GM08714 (cell line): Measurements from ENCODE around the gene FOCAD.
"Not testable (repeated sequence)": the region's sequence is repeated elsewhere in the genome, so short reads cannot be mapped to it uniquely, and the experiment has no call there.

Source experiments
- H3K4me3 ChIP-seq: fragments of 200-500 bp; sonication (Bioruptor generic); 2 replicates; pipeline ENCODE4 v1.5.1; 2014; ENCODE audit warnings: mild to moderate bottlenecking, low read length, inconsistent platforms
- ZNF274 ChIP-seq: IDR thresholded peaks from 2 replicates; pipeline ENCODE4 v1.6.1; 2012; ENCODE audit warnings: mild to moderate bottlenecking, low read depth, low read length

FOCAD gene

DNA sequence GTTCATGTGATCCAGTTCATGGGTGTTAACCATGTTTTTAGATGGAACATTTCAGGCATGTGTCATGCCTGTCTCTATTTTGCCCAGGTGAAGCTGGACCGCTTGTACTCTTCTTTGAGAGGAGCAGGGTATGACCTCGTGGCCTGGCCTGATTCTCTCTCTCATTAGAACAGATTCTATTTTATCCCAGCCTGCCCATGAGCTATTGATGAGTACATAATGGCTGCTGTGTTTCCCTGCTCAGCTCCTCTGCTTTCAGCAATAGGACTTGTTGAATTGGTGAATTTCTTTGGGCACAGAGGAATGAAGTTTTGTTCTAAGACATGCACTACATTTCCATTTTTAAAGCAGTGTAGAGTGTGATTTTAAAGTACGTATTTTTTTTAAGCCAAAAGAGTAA lies 261.2 kb downstream of the FOCAD start:
- no peak overlapping the region for H3K4me3 ChIP-seq
- no peak for TF ChIP-seq ZNF274

DNA sequence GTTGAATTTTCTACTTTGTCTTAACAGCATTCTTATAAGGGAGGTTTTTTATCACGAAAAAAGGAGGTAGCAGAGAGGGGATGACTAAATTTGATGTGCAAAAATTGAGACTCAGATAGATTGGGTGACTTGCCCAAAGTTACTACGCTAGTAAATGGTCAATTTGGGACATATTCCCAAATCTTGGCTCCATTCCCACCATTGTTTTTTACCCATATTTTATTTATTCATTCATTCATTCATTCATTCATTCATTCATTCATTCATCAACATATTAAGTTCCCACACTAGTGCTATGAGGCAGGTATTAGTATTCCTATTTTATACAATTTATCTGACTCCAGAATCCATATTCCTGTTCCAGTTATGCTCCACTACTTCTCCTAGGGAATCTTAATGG lies 261.8 kb downstream of the FOCAD start:
- no peak for TF ChIP-seq ZNF274
- H3K4me3 ChIP-seq: no peak overlapping the region

DNA sequence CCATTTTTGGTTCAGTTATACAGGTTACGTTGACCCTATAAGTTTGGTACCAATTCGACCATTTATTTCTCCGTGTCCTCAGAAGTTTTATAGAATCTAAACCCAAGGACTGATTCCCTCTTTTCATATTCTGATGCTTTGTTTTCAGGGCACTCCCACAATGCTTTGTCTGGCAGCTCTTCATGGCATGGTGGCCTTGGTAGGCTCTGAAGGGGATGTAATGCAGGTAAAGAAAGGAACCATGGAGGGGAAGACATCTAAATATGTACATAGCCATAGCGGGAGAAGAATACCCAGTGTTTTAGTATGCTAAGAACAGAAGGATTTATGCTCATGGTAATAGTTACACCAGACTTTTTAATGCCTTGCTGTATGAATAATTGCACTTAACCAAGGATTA lies 264.6 kb downstream of the FOCAD start:
- H3K4me3 ChIP-seq: no peak overlapping the region
- no peak for TF ChIP-seq ZNF274

DNA sequence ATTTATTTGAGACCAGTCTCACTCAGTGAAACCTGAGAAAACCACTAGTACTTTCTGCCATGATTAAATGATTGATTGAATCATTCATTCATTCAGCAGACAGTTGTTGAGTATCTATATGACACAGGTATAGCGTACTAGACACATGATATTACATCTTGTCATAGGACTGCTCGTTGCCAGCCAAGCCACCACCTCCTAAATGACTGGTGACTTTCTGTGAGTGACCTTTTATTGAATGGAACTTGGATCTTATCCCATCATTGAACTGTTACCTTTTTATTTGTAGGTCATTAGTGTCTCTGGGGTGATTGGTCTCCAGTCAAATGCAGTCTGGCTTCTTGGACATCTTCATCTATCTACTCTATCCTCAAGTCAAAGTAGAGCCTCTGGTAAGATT lies 266.6 kb downstream of the FOCAD start:
- H3K4me3 ChIP-seq: no peak overlapping the region

DNA sequence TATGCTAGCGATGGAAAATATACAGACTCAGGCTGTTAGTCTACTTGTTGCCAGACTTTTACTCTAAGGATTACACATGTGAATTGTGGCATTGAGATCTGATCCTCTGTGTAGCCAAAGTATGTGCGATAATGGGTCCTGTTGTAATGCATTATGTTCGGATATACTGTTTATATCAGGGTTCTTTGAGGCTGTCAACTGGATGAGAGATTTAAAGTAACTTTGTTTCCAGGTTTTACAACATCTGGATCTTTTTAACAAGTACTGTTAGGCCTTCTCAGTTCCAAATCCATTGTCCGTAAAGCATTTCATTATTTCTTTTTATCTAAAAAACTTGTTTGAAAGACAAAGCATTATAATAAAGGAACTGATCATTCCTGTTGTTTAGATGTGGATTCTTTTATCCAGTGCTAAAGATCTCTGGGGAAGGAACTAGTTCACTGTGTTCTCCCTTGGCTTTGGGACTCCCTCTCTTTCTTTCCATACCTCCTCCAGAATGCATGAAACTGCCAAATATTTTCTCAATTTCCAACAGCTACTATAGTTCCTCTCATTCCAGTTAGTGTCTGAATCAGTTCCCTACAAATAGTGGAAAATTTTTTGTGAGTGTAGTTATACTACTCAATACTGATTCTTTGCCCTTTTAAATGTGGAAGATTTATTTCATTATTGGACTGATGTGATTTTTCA lies 278.6 kb downstream of the FOCAD start:
- no peak for TF ChIP-seq ZNF274
- H3K4me3 ChIP-seq: no peak overlapping the region

More for the DNA sequence above, 266.6 kb downstream of the FOCAD start:
- TF ChIP-seq ZNF274: no peak

DNA sequence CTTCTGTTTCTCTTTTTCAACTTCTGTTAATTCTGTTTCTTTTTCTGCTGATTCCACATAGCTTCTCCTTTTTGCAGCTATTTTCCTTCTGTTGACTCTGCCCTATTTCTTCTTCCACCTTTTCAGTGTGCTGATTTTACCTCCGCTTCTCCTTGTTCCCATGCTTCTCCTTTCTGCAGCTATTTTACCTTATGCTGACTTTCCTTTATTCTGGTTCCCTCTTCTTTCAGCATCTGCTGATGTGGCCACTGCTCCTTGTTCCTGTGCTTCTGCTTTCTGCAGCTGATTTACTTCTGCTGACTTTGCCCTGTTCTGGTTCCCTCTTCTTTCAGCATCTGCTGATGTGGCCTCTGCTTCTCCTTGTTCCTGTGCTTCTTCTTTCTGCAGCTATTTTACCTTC lies 288.6 kb downstream of the FOCAD start:
- no peak overlapping the region for H3K4me3 ChIP-seq
- no peak for TF ChIP-seq ZNF274

DNA sequence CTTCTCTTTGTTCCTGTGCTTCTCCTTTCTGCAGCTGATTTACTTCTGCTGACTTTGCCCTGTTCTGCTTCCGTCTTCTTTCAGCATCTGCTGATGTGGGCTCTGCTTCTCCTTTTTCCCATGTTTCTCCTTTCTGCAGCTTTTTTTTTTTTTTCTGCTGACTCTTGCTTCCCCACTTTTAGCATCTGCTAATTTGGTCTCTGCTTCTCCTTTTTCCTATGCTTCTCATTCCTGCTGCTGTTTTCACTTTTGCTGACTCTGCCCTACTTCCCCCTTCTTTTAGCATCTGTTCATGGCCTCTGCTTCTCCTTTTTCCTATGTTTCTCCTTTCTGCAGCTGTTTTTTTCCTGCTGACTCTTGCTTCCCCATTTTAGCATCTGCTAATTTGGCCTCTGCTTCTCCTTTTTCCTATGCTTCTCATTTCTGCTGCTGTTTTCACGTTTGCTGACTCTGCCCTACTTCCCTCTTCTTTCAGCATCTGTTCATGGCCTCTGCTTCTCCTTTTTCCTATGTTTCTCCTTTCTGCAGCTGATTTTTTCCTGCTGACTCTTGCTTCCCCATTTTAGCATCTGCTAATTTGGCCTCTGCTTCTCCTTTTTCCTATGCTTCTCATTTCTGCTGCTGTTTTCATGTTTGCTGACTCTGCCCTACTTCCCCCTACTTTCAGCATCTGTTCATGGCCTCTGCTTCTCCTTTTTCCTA lies 289.3 kb downstream of the FOCAD start:
- not testable (repeated sequence) for H3K4me3 ChIP-seq

DNA sequence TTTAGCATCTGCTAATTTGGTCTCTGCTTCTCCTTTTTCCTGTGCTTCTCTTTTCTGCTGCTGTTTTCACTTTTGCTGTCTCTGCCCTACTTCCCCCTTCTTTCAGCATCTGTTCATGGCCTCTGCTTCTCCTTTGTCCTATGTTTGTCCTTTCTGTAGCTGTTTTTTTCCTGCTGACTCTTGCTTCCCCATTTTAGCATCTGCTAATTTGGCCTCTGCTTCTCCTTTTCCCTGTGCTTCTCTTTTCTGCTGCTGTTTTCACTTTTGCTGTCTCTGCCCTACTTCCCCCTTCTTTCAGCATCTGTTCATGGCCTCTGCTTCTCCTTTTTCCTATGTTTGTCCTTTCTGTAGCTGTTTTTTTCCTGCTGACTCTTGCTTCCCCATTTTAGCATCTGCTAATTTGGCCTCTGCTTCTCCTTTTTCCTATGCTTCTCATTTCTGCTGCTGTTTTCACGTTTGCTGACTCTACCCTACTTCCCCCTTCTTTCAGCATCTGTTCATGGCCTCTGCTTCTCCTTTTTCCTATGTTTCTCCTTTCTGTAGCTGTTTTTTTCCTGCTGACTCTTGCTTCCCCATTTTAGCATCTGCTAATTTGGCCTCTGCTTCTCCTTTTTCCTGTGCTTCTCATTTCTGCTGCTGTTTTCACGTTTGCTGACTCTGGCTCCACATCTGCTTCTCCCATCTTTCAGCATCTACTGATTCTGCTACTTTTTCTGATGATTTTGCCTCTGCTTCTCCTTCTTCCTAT lies 290.3 kb downstream of the FOCAD start:
- not testable (repeated sequence) for H3K4me3 ChIP-seq

DNA sequence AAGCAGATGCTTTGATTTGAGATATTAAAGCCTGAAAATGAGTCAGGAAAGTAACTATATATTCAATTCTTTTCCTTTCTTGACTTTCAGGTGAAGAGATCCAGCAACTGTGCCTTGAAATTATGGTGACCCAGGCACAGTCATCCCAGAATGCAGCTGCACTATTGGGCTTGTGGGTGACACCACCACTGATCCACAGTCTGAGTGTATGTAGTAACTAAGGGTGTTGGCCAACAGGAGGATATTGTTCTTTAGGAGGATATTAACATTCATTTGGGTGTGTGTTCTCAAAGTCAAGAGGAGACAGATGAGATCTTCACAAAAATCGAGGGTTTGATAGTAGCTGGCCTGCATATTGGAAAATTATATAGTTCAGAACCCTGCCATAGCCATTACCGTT lies 294.2 kb downstream of the FOCAD start:
- TF ChIP-seq ZNF274: no peak
- no peak overlapping the region for H3K4me3 ChIP-seq

DNA sequence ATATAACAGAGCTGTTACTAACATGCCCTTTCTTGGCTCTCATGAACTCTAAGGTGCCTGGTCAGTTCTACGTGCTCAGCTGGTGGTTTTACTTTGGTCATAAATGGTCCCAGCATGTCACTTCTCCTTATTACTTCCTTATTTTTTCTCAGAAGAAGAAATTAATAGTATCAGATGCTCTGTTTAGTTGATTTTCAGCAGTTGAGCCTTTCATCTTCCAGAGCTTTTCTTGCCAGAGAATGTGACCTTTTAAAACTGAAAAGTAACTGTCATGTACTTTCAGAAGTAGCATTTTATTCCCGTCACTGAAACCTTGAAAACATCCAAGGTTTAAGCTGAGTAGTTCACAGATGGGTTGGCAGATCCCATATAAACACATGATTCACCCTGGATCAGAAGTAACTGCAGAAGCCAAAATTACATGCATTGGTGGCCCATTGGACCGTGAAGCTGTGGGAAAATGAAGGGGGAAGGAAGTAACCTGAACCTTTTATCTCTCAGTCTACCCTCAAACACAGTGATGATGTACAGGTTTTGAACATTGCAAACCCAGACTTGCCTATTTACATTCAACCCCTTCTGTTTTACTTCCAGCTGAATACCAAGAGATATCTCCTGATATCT lies 296.9 kb downstream of the FOCAD start:
- H3K4me3 ChIP-seq: no peak overlapping the region
- TF ChIP-seq ZNF274: no peak

DNA sequence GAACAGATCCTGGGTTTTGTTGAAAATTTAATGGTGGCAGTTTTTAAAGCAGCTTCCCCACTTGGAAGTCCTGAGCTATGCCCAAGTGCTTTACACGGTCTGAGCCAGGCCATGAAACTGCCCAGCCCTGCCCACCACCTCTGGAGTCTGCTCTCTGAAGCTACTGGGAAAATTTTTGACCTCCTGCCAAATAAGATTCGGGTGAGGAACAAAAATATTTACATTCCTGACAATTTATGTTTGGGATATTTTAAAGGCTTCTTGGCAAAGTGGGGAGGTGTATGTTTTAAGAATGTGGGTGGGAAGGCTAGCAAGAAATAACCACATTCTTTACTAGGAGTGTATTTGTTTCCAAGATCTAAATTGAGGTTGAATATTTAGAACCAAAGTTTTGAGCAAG lies 297.4 kb downstream of the FOCAD start:
- no peak overlapping the region for H3K4me3 ChIP-seq
- TF ChIP-seq ZNF274: no peak

DNA sequence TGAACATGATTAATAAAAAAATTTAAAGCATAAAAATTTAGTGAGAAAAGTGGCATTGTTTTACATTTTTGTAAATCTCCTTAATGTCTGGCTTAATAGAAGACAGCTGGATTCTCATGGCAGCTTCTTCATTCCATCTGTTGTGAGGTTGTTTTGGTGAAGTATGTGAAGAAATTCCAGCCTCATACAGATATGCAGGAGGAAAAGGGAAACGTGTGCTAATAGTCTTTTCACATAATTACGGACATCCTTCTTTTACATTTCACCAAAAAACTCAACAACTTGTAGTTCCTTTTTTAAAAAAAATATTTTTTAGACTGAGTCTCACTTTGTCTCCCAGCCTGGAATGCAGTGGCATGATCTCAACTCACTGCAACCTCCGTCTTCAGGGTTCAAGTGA lies 300.4 kb downstream of the FOCAD start:
- no peak for TF ChIP-seq ZNF274
- H3K4me3 ChIP-seq: no peak overlapping the region

DNA sequence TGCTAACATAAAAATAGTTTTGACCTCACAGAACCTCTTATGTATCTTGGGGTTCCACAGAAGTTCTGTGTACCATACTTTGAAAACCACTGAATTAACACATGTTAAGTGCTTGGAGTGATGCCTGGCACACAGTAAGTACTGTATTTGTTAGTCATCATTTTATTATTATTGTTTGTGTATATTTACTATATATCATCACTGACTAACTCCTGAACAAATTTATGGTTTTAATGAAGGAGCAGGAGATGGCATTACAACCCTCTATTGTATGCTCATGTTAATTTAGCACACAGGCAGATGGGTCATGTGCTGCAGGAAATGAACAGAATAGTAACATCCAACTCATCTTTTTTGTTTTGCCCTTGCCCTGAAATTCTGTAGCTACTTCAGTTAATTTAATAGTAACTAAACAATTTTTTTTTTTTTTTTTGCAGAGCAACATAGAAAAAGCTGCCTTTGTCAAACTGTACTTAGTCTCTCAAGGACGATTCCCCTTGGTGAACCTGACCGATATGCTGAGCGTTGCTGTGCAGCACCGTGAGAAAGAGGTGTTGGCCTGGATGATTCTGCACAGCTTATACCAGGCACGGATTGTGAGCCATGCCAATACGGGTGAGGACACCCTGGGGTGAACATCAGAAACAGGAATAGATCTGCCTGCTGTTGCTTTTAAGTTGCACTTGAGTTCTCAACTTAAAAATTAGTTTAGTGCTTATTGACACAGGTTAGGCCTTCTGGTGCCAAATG lies 302.0 kb downstream of the FOCAD start:
- no peak for TF ChIP-seq ZNF274
- H3K4me3 ChIP-seq: no peak overlapping the region

DNA sequence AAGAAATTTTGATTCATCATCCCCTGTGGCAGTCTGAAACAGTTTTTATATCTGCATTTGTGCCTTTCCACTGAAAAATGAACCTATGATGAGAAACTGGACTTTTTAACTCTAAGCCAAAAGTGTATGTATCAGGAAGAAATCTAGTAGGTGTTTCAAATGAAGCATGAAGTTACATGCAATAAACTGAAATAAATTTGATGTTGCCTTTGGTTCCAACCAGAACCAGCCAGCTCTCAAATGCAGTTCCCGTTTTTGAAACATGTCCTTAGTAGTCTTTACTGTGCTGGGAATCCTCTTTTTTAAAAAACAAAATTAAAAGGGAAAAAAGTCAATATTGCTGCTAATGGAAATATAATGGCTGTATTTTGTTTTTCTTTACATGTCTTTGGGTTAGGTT lies 303.5 kb downstream of the FOCAD start:
- no peak for TF ChIP-seq ZNF274

More for the DNA sequence above, 303.5 kb downstream of the FOCAD start:
- no peak overlapping the region for H3K4me3 ChIP-seq
